Spleen (tissue), 7 donors: ENCODE results near the gene FIG4.

Experiments
- CTCF ChIP-seq, 11 experiments: fragments of 200-600 bp in 7 of 11; fragments of 450-650 bp in 4 of 11; sonication (generic) in 4 of 11; IDR thresholded peaks in 8 of 11; conservative IDR thresholded peaks in 3 of 11; 1 replicate in 7 of 11; 2 replicates in 4 of 11; pipeline versions ENCODE4 v1.4.0 to v1.8.0; 2016 to 2021; ENCODE audit warnings: antibody characterized with exemption in 11 of 11, inconsistent platforms in 4 of 11, mild to moderate bottlenecking in 1 of 11
- POLR2A ChIP-seq, 3 donors: fragments of 450-650 bp; IDR thresholded peaks; one replicate each; pipeline ENCODE4 v1.5.1; 2017; ENCODE audit warnings: antibody characterized with exemption in 3 of 3, mild to moderate bottlenecking in 1 of 3
- POLR2AphosphoS5 ChIP-seq, 3 donors: sonication (generic); formaldehyde crosslinking; IDR thresholded peaks; one replicate each; pipeline ENCODE4 v1.5.1; 2017; ENCODE audit warnings: antibody characterized with exemption in 3 of 3
- donor health status: DM: no; HTN: no; CAD: no; lungs with moderate emphysema.
- donor health status: DM: no; HTN: no; CAD: no.
- donor health status: DM: no; HTN: no; CAD: no.

- TF ChIP-seq POLR2AphosphoS5 (IDR thresholded peaks at IDR 0.05) (no peak), CTCF (IDR thresholded peaks at IDR 0.05 in 8 of 11, conservative IDR thresholded peaks at IDR 0.05 in 3 of 11) (no peak), POLR2A (IDR thresholded peaks at IDR 0.05) (no peak)
These were observed 89.9 kb downstream of the FIG4 start for GRCh38 chr6:109781001-109781400.
